ENCODE data around the gene NCK2. TPM values are rescaled to one million over a fixed set of nuclear protein-coding genes. Genes with fewer than 3 reads are reported as not detected.
"Not testable (repeated sequence)": the region's sequence is repeated elsewhere in the genome, so short reads cannot be mapped to it uniquely, and the experiment has no call there.

NCK2 gene
- total RNA-seq, 1 donor from 2014 or later: 47.8 TPM

DNA sequence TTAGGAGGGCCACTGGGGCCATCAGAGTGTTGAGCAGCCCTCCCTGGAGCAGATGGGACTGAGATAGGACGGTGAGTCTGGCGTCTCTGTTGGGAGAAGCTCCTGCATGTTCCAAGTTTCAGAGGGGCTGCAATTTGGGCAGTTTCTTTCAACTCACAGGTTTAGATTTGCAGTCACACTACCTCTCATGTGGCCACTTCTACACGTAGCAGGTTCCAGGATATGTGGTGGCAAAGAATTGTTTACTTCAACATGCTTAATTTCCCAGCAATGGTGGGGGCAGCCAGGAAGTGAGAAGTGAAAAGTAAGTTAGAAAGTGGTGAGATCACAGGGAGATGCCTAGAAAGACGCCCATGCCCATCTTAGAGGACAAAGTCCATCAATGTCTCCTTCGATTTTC lies 9.3 kb downstream of the NCK2 start:
- DNase-seq (ENCODE audit: low read depth in 2 of 2): no peak

DNA sequence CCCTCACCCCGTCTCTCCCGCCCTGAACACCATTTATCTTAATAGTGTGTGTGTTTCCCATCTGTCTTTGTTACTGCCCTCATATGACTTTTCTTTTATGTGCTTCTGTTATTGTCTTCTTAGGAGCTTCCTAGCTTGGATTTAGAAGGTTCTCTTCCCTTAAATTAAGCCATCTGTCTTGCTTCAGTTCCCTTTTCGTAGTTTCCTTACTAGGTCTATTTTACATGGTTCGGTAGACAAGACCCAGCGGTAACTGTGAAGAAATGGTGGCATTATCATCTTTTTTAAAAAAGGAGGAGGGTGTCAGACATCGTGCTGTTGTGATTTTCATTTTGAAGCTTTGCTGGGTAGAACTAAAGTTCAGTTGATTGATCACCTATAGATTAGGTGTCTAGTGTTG lies 10.3 kb downstream of the NCK2 start:
- no peak for DNase-seq (ENCODE audit: low read depth in 2 of 2)

DNA sequence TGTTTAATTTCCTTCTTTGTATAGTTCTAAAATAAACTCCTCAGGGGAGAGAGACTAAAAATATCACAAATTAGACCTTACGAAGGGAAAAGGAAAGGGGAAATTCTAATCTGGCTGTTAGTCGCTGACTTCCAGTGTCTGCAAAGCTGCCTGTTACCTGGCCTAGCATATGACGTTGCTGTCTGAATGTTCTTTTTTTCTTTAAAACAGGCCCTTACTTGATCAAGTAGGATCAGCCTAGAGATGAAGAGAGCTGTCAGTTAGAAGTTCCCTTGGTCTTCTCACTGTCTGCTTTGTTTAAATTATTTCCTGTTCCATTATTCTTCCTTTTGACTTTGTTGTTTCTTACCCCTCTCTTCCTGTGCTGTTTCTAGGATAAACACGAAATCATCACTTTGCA lies 11.2 kb downstream of the NCK2 start:
- peak in 1 of 2 donors; percentile 12 for DNase-seq (ENCODE audit: low read depth in 2 of 2)

DNA sequence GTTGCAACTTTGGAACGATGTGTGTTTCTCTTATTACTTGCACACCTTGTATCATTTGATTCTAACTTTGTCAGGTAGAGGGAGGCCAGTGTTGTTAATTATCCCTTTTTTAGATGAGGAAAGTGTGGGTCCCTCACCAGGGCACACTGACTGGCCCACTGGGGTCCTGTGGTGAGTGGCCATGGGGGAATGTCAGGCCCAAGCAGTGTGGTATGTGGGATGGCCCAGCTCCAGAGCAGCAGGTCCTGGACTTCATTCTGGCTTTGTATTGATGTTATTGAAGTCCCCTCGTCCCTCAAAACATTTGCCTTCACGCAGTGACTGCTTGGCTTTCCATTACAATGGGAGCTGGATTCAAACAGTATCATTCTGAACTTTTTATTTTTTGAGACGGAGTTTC lies 11.7 kb downstream of the NCK2 start:
- DNase-seq (ENCODE audit: low read depth in 2 of 2): no peak

DNA sequence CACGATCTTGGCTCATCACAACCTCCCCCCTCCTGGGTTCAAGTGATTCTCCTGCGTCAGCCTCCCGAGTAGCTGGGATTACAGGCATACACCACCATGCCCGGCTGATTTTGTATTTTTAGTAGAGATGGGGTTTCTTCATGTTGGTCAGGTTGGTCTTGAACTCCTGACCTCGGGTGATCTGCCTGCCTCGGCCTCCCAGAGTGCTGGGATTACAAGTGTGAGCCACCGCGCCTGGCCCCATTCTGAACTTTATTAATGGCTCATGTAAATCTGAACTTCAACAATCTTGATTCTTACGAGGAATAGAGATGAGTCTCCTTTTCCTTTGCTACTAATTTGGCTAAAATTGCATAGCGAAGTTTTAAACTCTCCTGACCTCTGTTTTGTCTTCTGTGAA lies 12.2 kb downstream of the NCK2 start:
- DNase-seq (ENCODE audit: low read depth in 2 of 2): not testable (repeated sequence)

DNA sequence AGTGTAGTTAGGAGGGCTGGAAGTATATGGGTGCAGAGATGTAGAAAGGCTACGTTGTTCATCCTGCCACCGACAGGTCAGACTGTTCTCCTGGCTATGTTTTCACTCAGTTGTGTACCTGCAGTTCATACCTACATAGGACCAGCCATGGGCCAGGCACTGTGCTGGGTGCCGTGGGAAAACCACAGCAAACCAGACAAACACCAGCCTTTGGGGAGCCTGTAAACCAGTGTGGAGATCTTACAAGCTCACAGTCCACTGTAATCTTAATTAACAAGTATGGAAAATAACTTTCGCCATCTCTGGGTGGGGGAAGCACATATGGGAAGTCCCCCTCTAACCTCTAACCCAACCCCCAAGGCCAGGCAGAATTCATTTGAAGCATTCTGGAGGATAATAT lies 12.7 kb downstream of the NCK2 start:
- no peak for DNase-seq (ENCODE audit: low read depth in 2 of 2)

DNA sequence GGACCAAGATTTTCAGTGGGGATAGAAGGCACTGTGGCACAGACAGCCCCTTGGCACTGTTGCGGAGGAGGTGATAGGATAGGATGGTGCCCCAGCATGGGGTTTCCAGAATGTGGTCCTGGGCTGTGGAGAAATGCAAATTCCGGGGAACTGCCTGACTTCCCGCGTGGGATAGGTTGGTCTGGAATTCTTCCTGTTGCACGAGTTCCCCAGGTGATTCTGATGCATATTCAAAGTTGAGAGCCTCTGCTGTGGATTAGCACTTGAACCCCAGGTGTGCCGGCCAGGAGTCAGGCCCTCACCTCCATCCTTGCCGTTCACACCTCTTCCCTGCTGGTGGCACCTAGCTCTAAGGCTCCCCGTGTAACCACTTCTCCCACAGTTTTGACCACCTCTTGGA lies 15.5 kb downstream of the NCK2 start:
- DNase-seq (ENCODE audit: low read depth in 2 of 2): no peak

DNA sequence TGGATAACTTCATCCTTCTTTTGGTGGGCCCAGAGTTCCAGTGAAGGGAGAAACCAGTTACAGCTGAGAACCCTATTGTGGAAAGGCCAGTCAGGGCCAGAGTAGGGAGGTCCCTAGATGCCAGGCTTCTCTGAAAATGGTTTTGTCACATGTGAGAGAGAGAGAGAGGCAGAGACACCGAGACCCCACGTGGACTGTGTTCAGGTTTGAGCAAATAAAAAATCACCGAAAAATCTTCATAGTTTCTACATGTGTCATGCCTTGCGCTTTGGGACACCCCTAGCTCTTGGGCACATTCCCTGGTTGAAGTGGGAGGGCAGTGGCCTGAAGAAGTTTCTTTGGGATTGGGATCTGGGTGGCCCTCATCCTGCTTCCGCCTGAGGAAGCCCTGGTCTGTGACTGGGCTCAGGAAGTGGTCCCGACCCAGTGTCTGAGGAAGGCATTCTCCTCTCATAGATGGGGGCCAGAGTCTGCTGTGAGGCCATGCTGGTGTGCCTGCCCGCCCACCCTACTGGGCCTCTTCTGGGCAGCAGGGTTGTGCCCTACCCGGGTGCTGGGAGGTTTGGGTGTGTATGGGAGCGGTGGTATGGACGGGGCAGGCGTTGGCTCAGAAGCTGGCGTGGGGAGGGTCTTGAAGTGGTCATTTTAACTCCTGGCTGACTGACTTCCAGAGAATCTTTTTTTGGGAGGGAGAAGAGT lies 16.1 kb downstream of the NCK2 start:
- DNase-seq (ENCODE audit: low read depth in 2 of 2): no peak

DNA sequence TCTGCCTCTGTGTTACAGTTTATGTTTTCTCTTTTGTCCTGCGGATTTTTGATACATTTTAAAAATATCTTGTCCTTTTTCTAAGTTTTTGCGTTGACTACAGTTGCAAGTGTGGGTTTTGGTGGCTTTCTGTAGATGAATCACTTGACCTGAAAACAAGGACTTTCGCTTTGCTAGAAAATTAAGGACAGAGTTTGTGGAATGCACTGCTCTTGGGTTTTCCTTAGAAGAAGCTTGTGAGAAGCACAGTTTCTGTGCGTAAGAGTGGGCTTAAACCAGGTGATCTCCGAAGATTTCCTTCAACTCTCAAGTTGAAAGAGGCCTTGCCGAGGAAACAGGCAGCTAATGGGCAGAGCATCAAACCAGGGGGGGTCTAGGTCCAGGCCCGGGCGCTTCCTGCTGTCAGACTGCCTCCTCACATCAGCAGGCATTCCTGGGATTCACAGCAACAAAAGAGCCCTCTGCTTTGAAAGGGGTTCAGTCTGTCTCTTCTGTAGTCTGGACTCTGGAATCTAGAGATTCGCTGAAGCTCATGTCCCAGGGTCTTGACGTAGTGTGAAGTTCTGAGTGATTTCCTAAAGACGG lies 17.3 kb downstream of the NCK2 start:
- DNase-seq (ENCODE audit: low read depth in 2 of 2): peak; percentile 24 to 59

DNA sequence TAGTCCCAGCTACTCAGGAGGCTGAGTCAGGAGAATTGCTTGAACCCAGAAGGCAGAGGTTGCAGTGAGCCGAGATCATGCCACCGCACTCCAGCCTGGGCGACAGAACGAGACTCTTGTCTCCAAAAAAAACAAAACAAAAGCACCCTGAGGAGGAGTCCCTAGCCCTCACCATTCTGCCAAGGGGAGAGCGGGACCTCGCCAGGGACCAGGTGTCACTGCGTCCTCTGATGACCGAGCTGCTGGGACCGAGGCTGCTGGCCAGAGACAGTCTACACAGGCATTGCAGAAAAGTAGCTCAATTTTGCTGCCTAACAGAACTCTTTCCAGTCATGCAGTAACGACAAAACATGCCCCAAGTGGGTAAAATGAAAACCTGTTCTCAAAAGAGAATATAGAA lies 18.4 kb downstream of the NCK2 start:
- DNase-seq (ENCODE audit: low read depth in 2 of 2): no peak

DNA sequence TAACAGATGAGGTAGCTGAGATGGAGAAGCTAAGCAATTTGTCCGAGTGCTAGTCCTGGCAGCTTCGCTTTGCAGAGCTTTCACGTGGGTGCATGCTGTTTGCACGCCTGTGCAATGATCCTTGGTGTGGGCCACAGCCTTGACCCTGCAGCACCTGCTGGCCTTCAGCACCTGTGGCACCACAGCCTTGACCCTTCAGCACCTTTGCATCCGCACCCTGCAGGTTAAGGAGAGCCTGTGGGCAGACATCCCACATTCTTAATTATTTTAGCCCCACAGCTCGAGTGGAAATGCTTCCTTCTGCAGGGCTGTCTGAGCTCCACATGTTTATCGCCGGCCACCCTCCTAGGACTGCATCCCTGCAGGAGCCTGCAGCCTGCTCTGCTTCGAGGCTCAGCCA lies 19.3 kb downstream of the NCK2 start:
- DNase-seq (ENCODE audit: low read depth in 2 of 2): no peak

DNA sequence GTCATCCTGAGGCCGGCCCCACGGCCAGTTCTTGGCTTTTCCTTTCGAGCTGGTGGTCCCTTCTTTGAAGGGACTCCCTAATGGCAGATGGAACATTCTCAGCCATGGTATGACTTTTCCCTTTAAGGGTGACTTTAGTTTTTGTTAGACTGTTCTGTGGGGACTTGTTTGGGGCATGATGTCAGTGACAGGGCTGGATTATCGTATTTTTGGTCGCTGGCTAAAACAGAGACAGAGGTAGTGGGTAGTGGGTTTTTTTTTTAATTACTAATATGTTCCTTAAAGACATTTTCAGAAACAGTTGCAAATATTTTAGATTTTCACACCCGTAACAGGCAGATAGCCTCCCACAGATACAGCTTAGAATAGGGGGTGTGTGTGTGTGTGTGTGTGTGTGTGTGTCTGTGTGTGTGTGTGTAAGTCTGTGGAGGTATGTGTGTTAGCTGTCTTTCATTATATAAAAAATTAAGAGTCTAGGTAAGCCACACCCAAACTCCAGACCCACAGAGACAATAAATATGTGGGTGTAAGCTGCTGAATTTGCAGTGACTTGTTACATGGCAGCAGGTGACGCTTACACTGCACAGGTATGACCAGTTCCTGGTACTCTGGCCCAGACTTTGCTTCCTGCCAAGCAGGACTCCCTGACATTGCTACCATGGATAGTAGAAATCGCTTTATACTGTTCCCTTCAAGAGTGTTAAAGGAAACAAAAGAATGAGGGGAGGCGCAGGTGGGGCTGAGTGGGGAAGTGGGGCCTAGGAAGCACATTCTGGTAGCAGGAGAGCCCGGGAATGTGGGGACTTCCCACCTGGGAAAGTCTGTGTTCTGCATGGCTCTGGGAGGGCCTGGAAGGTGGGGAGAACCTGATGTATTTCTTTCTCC lies 20.9 kb downstream of the NCK2 start:
- no peak for DNase-seq (ENCODE audit: low read depth in 2 of 2)

DNA sequence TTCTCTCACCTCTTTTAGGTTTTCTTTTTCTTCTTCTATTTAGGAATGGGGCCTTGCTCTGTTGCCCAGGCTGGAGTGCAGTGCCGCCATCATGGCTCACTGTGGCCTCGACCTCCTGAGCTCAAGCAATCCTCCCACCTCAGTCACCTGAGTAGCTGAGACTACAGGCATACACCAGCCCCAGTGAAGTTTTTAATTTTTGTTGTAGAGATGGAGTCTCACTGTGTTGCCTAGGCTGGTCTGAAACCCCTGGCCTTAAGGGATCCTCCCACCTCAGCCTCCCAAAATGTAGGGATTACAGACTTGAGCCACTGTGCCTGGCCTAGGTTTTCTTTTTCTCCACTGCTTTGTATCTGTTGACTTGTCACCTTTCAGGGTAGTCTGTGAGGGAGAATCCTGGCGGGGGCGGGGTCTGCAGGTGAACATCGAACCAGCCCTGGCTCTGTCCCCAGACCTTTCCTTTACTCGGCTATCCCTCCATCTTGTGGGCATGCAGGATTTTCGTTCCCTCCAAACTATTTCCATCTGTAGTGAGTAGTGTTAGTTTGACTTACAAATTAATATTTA lies 21.7 kb downstream of the NCK2 start:
- no peak for DNase-seq (ENCODE audit: low read depth in 2 of 2)

DNA sequence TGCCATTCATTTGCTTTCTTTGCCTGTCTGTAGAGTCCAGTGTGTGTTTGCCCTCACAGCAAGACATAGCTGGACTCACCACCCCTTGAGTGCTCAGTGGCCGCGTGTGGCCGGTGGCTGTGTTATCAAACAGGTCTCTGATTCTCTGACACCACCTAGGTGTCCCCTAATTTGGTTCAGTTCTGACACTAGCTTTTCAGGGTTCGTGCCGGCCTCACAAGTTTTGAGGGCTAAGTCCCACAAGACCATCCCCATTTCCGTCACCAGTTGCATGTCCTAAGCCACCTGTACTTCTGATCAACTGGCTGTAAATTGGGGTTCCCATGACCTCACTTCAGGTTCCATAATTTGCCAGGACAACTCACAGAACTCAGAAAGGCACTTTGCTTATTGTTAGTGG lies 23.5 kb downstream of the NCK2 start:
- DNase-seq (ENCODE audit: low read depth in 2 of 2): no peak

DNA sequence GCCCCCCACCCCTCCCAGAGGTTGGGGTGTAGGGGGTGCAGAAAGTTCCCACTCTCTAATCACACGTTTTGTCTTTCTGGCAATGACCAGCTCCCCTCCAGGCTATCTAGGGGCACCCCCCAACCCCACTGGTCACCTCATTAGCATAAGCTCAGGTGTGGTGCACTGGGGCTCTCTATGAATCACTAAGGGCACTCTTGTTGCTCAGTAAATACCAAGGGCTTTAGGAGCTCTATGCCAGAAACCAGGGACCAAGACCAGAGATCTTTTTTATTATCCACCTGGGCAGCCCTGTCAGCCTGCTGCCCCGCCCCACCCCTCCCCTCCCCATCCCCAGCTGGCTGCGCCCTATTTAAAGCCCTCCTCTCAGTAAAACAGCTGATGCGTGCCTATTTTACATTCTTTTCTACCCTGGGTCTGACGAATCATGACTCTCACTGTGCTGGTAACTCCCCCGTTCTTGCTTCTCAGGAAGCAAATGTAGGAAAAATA lies 24.3 kb downstream of the NCK2 start:
- DNase-seq (ENCODE audit: low read depth in 2 of 2): no peak

DNA sequence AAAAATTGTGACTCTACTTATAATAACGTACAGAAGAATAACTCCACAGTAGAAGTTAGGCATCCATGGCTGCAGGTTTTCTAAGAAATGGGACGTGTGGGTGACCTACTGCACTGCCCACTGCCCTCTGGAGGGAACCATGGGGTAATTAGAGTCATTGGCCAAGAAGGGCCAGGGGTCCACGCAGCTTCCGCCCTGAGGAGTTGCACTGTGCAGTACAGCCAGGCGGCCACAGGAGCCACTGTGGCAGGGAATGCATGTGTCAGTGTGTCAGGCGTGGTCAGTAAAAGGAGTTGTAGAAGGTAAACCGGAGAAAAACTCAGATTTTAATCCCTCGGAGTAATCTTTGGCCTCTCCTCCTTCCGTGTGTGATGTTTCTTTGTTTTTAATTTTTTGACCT lies 24.8 kb downstream of the NCK2 start:
- no peak for DNase-seq (ENCODE audit: low read depth in 2 of 2)

DNA sequence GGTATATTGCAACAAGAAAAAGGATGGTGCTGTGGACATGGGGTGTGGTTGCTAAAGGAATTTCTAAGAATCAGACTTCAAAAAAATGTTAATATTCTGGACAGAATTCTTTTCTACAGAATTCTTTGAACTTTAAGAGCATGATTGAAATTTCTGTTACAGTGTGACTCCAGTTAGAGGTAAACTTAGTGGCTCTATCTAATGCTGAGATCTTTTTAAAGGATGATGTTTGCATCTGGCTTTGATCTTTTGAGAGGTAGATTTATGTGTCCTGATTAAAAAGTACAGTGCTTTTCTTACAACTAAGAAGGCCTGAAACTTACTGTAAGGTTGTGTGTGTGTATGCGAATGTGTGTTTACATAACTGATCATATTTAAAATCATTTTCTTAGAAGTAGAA lies 25.4 kb downstream of the NCK2 start:
- DNase-seq (ENCODE audit: low read depth in 2 of 2): no peak

DNA sequence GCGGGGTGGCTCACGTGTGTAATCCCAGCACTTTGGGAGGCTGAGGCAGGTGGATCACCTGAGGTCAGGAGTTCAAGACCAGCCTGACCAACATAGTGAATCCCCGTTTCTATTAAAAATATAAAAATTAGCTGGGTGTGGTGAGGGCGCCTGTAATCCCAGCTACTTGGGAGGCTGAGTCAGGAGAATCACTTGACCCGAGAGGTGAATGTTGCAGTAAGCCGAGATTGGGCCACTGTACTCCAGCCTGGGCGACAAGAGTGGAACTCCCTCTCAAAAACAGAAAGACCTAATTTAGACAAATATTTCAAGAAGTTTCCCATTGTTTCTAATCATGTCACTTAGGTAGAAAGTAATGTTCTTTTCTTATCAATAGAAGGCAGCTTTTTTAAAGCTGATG lies 26.6 kb downstream of the NCK2 start:
- not testable (repeated sequence) for DNase-seq (ENCODE audit: low read depth in 2 of 2)

DNA sequence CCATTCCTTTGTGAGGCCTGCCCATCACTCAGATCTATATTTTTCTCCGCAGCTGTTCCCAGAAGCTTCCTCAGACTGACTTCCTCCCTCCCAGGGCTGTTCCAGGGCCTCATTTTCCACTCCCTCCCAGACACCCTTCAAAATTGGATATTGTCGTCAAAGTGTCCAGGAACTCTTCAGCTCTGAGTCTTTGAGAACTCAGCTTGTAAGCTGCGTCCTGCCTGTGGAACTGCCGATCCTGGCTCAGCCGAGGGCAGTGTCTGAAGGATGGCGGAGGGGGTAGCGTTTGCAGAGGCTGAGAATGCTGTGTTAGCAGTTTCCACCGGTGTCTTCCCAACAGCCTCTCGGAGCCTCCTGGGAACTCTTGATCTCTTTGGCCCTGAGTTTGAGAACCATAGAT lies 27.1 kb downstream of the NCK2 start:
- peak in 1 of 2 donors; percentile 26 for DNase-seq (ENCODE audit: low read depth in 2 of 2)

DNA sequence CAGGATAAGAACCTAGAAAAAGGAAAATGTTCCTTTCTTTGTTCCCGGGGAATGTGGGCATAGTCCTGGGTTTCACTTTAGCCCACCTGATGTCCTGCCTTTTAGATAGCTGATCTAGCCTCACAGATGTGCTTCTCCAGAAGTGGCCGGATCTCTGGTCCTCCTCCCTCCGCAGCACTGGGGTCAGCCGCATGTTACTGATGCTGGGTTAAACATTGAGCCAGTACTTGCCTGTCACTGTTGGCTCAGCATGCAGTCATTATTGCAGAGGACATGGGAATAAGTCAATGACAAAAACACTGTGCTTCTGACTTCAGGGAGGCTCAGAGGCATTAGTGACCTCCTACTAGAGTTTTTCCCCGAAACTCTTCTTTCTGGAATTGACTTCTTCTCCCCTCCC lies 27.6 kb downstream of the NCK2 start:
- DNase-seq (ENCODE audit: low read depth in 2 of 2): no peak

DNA sequence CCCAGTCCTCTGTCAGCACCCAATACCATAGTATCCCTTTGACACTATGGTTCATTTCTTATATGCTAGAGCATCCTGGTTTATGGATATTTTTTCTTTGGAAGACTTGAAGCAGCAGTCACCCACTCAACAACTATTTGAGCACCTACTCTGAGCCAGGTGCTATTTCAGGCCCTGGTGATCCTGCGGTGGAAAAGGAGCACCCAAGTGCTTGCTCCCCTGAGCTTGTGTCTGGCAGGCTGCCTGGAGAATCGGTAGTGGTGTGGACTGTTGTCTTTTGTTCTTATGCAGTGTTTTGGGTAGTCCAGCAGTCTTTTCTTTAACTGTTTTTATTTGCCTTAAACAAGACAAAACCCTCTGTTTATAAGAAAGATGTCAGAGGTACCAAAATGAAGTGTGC lies 28.9 kb downstream of the NCK2 start:
- DNase-seq (ENCODE audit: low read depth in 2 of 2): no peak

DNA sequence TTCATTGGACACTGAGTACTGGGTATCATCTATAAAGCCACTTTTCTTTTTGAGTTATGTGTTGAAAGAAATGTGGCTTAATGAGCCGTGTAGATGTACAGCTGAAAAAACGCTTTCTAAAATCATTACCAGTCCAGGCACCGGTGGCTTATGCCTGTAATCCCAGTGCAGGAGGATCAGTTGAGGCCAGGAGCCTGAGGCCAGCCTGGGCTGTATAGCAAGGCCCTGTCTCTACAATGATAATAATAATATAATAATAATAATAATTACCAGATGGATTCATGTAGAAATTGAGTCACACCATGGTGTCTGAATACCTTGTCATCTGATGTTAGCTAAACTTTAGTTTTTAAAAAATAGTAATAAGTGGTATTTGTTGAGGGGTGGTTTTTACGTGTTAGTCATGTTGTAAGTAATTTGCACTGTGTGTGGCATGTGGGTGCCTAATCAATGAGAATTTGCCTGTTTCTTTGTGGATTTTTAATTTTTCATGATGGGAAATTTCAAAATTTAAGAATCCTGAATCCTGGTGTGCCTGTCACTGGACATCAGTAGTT lies 30.1 kb downstream of the NCK2 start:
- no peak for DNase-seq (ENCODE audit: low read depth in 2 of 2)
